GM21526 (cell line): ENCODE measurements around the gene GIMAP7.
"Not testable (repeated sequence)": the region's sequence is repeated elsewhere in the genome, so short reads cannot be mapped to it uniquely, and the experiment has no call there.

ENCODE experiments used
- ATAC-seq: cut with Tn5 transposase; IDR thresholded peaks from one replicate; pipeline ENCODE4 v1.9.1; 2021; ENCODE audit warnings: moderate library complexity; ENCODE audit not compliant: unreplicated experiment, low FRiP score

GIMAP7 gene

GRCh38 chr7:150514748-150515222, at the start of gene GIMAP7:
Gene GIMAP7 (plus strand): TSS chr7:150514872. CDS start chr7:150519975, 5,103 bp downstream.
- peak; percentile 63 for ATAC-seq

- no peak for ATAC-seq
These were observed 49.7 kb upstream of the GIMAP7 start for GRCh38 chr7:150464962-150465361.

GRCh38 chr7:150465414-150465813, 49.3 kb upstream of the GIMAP7 start:
- ATAC-seq: no peak

GRCh38 chr7:150466477-150466876, 48.2 kb upstream of the GIMAP7 start:
- ATAC-seq: no peak

GRCh38 chr7:150468241-150468640, 46.4 kb upstream of the GIMAP7 start:
- no peak for ATAC-seq

GRCh38 chr7:150471886-150472285, 42.8 kb upstream of the GIMAP7 start:
- no peak for ATAC-seq

- ATAC-seq: no peak
These were observed 40.8 kb upstream of the GIMAP7 start for GRCh38 chr7:150473902-150474301.

GRCh38 chr7:150476285-150476684, 38.4 kb upstream of the GIMAP7 start:
- ATAC-seq: no peak

- no peak for ATAC-seq
These were observed 37.6 kb upstream of the GIMAP7 start for GRCh38 chr7:150476819-150477631.

GRCh38 chr7:150479023-150479716, 35.5 kb upstream of the GIMAP7 start:
- ATAC-seq: no peak

GRCh38 chr7:150481186-150481920, 33.3 kb upstream of the GIMAP7 start:
- no peak for ATAC-seq

GRCh38 chr7:150481922-150482321, 32.8 kb upstream of the GIMAP7 start:
- ATAC-seq: no peak

GRCh38 chr7:150483514-150483913, 31.2 kb upstream of the GIMAP7 start:
- not testable (repeated sequence) for ATAC-seq

- ATAC-seq: not testable (repeated sequence)
These were observed 30.6 kb upstream of the GIMAP7 start for GRCh38 chr7:150484071-150484470.

GRCh38 chr7:150487625-150488024, 27.0 kb upstream of the GIMAP7 start:
- no peak for ATAC-seq

GRCh38 chr7:150489782-150490181, 24.9 kb upstream of the GIMAP7 start:
- ATAC-seq: no peak

GRCh38 chr7:150493442-150493841, 21.2 kb upstream of the GIMAP7 start:
- not testable (repeated sequence) for ATAC-seq

GRCh38 chr7:150502519-150502918, 12.2 kb upstream of the GIMAP7 start:
- no peak for ATAC-seq

- no peak for ATAC-seq
These were observed 11.5 kb upstream of the GIMAP7 start for GRCh38 chr7:150503155-150503554.

- ATAC-seq: no peak
These were observed 11.1 kb upstream of the GIMAP7 start for GRCh38 chr7:150503581-150503980.
